GM15510 (cell line): ENCODE results near the gene GP5.

Experiments used
- POLR2A ChIP-seq: IDR thresholded peaks from 3 replicates; pipeline ENCODE4 v1.6.1; 2011; ENCODE audit warnings: borderline replicate concordance; ENCODE audit not compliant: insufficient read length; ENCODE audit errors: extremely low read depth

GP5 gene

DNA sequence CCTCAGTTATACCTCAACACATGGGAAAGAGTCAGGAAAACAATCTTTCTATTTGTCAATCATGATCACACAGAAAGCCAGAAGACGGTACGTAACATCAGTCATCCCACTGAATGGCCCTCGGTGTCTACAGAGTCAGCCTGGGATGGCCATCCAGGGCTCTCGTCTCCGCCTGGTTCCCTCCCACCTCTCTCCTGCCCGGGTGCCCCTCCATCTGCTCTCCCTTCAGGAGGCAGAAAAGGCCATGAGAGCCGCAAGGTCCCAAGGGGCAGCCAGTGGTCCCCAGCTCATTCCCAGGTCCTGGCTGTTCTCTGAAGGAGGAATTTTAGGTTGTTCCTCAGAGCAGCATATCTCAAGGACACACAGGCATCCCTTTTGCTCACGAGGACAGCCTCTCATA is 25.2 kb downstream of the GP5 start:
- no peak for TF ChIP-seq POLR2A

GRCh38 chr3:194373028-194373427 is 26.0 kb downstream of the GP5 start:
- no peak for TF ChIP-seq POLR2A

- no peak for TF ChIP-seq POLR2A
Measured at GRCh38 chr3:194370753-194371152, 28.3 kb downstream of the GP5 start.

DNA sequence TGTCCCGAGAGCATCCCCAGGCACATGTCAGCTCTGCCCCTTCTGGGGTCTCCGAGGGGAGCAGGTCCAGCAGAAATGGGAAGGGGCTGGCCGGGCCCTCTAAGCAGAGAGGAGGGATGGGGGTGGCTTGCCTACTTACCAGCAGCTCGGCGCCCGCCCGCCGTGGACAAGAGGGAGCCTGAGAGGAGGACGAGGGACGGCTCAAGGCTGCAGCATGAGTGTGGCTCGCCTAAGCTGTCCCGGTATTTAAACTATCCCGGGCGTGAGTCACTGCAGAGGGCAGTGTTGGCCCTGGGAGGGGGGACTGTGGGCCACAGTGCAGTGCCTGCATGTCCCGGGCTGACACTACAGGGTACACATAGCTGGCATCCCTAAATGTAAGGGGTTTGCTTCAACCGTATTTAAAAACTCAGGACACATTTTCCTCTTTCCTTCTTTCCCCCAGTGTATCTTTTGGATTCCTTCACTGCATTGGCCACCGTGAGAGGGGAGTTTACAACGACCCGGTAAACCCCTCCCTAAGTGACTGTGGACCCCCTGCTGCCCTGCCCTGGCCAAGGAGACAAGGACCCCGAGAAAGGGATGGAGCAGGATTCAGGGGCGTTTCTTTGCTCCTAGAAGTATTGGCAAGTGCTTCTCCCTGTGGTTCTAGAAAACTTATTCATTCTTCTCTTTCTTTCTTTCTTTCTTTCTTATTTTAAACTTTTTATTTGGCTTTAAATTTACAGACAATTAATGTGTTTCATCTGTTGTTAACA is 29.4 kb downstream of the GP5 start, which contains the start of gene LRRC15:
Gene LRRC15, minus strand, starts transcription at position 222 of the 758 bp plus-strand sequence. CDS start 8,700 bp downstream, outside the sequence.
- no peak for TF ChIP-seq POLR2A

- TF ChIP-seq POLR2A = no peak
Measured at GRCh38 chr3:194368918-194369317, 30.1 kb downstream of the GP5 start.

GRCh38 chr3:194367992-194368841 is 30.8 kb downstream of the GP5 start:
- no peak for TF ChIP-seq POLR2A

GRCh38 chr3:194365978-194366490 is 33.0 kb downstream of the GP5 start:
- TF ChIP-seq POLR2A = no peak

DNA sequence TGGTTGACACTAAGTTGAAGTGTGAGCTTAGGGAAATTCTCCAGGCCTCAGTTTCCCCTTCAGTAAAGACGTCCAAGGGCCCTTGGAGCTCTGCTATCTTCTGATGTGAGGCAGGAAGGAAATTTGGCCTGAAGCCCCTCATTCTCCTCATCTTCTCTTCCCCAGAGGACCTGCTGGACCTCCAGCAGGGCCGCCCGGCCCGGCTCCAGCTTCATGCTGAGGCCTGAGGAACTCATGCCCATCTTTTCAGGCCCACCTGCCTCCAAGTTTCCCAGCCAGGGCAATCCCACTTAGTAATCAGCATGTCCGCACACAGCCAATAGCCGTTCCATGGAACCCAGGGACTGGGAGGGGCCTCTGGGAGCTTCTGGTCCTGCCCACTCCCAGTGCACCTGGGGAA is 33.5 kb downstream of the GP5 start:
- TF ChIP-seq POLR2A = no peak

DNA sequence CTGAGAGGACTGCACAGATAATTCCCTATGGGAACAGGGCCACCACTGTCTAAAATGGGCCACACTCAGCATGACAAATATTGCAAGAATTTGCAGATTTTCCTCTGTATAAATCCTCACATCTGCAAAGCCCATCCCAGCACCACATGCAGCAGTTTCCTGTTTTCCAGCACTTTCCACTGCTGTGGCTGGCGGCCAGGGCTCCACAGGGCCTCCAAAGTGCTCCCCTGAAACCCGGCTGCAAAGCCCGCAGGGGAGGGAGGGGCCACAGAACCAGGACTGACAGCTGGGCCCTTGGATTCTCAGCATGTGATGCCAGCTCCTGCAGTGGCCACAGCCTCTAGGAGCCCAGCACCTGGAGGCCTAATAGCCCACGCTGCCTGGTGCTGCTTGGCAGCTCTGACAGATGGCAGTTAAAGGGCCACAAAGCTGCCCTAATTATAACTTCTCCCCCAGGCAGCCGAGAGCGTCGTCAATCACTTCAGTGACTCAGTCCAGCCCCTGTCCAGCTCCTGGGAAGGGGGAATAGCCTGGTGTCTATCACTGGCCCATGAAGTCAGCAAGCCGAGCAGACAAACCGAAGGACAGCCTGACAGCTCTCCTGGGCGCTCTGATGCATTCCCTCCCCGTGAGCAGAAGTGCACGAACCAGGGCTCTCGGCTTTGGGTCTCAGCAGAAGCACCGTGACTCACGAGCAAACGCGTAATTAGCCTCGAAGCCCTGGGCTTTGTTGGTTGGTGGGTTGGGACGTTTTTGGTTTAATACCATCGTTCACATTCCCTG is 34.2 kb downstream of the GP5 start:
- TF ChIP-seq POLR2A = no peak

DNA sequence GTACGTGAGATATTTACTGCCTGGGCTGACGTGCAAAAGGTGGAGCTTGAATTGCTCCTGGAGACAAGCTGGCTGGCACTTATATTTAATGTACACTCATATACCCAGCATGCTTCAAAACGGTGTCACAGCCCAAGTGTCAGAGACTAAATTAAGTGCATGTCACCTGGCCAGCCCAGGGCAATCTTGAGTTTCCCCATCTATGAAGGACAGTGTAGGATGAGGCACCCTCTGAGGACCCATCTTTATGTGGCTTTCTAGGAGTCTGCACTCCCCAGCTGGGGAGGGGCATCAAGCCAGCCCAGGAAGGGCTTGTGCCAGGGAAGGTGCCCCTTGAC is 34.8 kb downstream of the GP5 start:
- no peak for TF ChIP-seq POLR2A

DNA sequence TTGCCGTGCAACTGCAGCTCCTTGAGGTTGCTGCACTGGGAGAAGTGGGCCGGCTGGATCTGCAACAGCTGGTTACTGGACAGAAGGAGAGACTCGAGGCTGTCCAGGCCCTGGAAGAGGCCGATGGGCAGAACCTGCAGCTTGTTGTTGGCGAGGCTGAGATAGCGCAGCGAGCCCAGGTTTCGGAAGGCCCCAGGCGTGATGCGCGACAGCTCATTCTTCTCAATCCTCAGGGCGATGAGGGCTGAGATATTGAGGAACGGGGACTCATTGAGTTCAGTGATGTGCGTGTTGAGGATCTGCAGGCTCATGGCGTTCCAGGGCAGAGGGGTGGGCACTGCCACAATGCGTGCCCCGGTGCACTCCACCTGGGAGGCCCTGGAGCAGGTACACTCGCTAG is 38.5 kb downstream of the GP5 start:
- no peak for TF ChIP-seq POLR2A

DNA sequence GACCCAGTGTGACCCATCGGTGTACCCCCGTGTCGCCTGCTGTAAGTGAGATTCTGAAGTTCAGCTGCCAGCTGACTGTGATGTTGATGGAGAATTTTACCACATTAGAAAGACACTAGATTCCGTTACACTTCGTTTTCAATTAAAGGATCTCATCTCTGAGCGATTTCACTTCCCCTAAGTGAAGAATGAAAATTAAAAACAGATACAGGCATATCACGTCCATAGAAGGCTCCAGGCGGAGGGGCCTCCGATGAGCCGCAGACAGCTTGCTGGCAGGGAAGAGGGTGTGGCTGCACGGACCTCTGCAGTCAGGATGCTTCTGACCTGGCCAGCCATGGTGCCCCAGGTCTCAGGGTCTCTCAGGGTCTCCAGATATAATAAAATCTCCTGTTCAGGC is 41.4 kb downstream of the GP5 start:
- no peak for TF ChIP-seq POLR2A

DNA sequence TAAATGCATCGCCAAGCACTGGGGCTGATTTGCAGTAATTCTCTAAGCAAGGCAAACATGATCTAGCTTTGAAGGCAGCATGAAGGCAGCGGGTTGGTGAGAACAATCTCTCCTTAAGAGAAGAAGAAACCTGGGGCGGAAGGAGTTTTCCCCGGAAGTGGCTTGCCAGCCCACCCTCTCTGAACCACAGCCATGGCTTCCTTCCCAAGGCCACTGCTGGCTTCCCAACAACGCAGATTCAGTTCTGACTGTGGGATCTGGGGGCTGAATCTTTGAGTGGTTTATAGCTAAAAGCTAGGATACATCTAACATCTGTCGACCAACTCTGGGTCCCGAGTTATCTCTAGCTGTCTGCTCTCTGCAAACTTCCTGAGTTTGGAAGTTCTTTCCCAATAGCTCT is 43.7 kb downstream of the GP5 start:
- no peak for TF ChIP-seq POLR2A

GRCh38 chr3:194354315-194354714 is 44.8 kb downstream of the GP5 start:
- no peak for TF ChIP-seq POLR2A
